Measurements from ENCODE around the gene TUBGCP6.

Gene TUBGCP6

GRCh38 chr22:50183141-50183971 is 61.5 kb downstream of the TUBGCP6 start:
- DNase-seq (ENCODE audit: low read depth in 2 of 3, low spot score in 1 of 3), result no peak

GRCh38 chr22:50182176-50183081 is 62.4 kb downstream of the TUBGCP6 start:
- no peak for DNase-seq (ENCODE audit: low read depth in 2 of 3, low spot score in 1 of 3)

GRCh38 chr22:50180727-50181521 is 63.9 kb downstream of the TUBGCP6 start:
- no peak for DNase-seq (ENCODE audit: low read depth in 2 of 3, low spot score in 1 of 3)

- DNase-seq (ENCODE audit: low read depth in 2 of 3, low spot score in 1 of 3), result no peak
Observed at GRCh38 chr22:50179937-50180726, 64.7 kb downstream of the TUBGCP6 start.

- no peak for DNase-seq (ENCODE audit: low read depth in 2 of 3, low spot score in 1 of 3)
Observed at GRCh38 chr22:50178871-50179869, 65.7 kb downstream of the TUBGCP6 start.

GRCh38 chr22:50178471-50178864 is 66.4 kb downstream of the TUBGCP6 start:
- DNase-seq (ENCODE audit: low read depth in 2 of 3, low spot score in 1 of 3), result no peak

GRCh38 chr22:50177537-50178470 is 67.0 kb downstream of the TUBGCP6 start:
- no peak for DNase-seq (ENCODE audit: low read depth in 2 of 3, low spot score in 1 of 3)

GRCh38 chr22:50176850-50177536 is 67.8 kb downstream of the TUBGCP6 start:
- no peak for DNase-seq (ENCODE audit: low read depth in 2 of 3, low spot score in 1 of 3)

GRCh38 chr22:50175921-50176849 is 68.6 kb downstream of the TUBGCP6 start:
- DNase-seq (ENCODE audit: low read depth in 2 of 3, low spot score in 1 of 3), result no peak

GRCh38 chr22:50175191-50175461 is 69.7 kb downstream of the TUBGCP6 start:
- DNase-seq (ENCODE audit: low read depth in 2 of 3, low spot score in 1 of 3), result no peak

- no peak for DNase-seq (ENCODE audit: low read depth in 2 of 3, low spot score in 1 of 3)
Observed at GRCh38 chr22:50174382-50175190, 70.2 kb downstream of the TUBGCP6 start.

GRCh38 chr22:50173983-50174355 is 70.9 kb downstream of the TUBGCP6 start:
- DNase-seq (ENCODE audit: low read depth in 2 of 3, low spot score in 1 of 3), result no peak

GRCh38 chr22:50173311-50173982 is 71.4 kb downstream of the TUBGCP6 start:
- no peak for DNase-seq (ENCODE audit: low read depth in 2 of 3, low spot score in 1 of 3)

GRCh38 chr22:50171965-50172421 is 72.8 kb downstream of the TUBGCP6 start:
- DNase-seq (ENCODE audit: low read depth in 2 of 3, low spot score in 1 of 3), result no peak

- no peak for DNase-seq (ENCODE audit: low read depth in 2 of 3, low spot score in 1 of 3)
Observed at GRCh38 chr22:50171319-50171964, 73.4 kb downstream of the TUBGCP6 start.
